Measurements from ENCODE around the gene NR5A1.
A peak's percentile ranks its signal among the peaks of the same experiment; 100 is the strongest.

The NR5A1 gene

GRCh38 chr9:124485201-124485600 is 22.0 kb downstream of the NR5A1 start:
- FAIRE-seq (no peak), DNase-seq (ENCODE audit: insufficient read length, low spot score) (no peak)

- DNase-seq (ENCODE audit: insufficient read length, low spot score) (no peak), FAIRE-seq (peak; percentile 9)
Observed at GRCh38 chr9:124483481-124483880, 23.7 kb downstream of the NR5A1 start.

GRCh38 chr9:124482431-124483031 is 24.7 kb downstream of the NR5A1 start:
- no peak for FAIRE-seq
- no peak for DNase-seq (ENCODE audit: insufficient read length, low spot score)

- no peak for FAIRE-seq
- no peak for DNase-seq (ENCODE audit: insufficient read length, low spot score)
Observed at GRCh38 chr9:124481115-124481514, 26.1 kb downstream of the NR5A1 start.

GRCh38 chr9:124480621-124480981 is 26.6 kb downstream of the NR5A1 start:
- FAIRE-seq: no peak
- no peak for DNase-seq (ENCODE audit: insufficient read length, low spot score)

- FAIRE-seq (no peak), DNase-seq (ENCODE audit: insufficient read length, low spot score) (no peak)
Observed at GRCh38 chr9:124479947-124480620, 27.1 kb downstream of the NR5A1 start.

GRCh38 chr9:124479371-124479770 is 27.8 kb downstream of the NR5A1 start:
- FAIRE-seq: no peak
- no peak for DNase-seq (ENCODE audit: insufficient read length, low spot score)

- no peak for FAIRE-seq
- no peak for DNase-seq (ENCODE audit: insufficient read length, low spot score)
Observed at GRCh38 chr9:124478354-124478753, 28.8 kb downstream of the NR5A1 start.

GRCh38 chr9:124477648-124478285 is 29.4 kb downstream of the NR5A1 start:
- FAIRE-seq (no peak), DNase-seq (ENCODE audit: insufficient read length, low spot score) (no peak)

GRCh38 chr9:124477211-124477647 is 30.0 kb downstream of the NR5A1 start:
- DNase-seq (ENCODE audit: insufficient read length, low spot score) (no peak), FAIRE-seq (no peak)

GRCh38 chr9:124475868-124476690 is 31.1 kb downstream of the NR5A1 start:
- DNase-seq (ENCODE audit: insufficient read length, low spot score): no peak
- FAIRE-seq: no peak

GRCh38 chr9:124475158-124475867 is 31.9 kb downstream of the NR5A1 start:
- no peak for FAIRE-seq
- no peak for DNase-seq (ENCODE audit: insufficient read length, low spot score)

- DNase-seq (ENCODE audit: insufficient read length, low spot score) (no peak), FAIRE-seq (no peak)
Observed at GRCh38 chr9:124474151-124474550, 33.0 kb downstream of the NR5A1 start.

GRCh38 chr9:124473310-124473709 is 33.9 kb downstream of the NR5A1 start:
- FAIRE-seq (no peak), DNase-seq (ENCODE audit: insufficient read length, low spot score) (no peak)

- FAIRE-seq (no peak), DNase-seq (ENCODE audit: insufficient read length, low spot score) (no peak)
Observed at GRCh38 chr9:124472770-124473169, 34.4 kb downstream of the NR5A1 start.

- DNase-seq (ENCODE audit: insufficient read length, low spot score) (no peak), FAIRE-seq (no peak)
Observed at GRCh38 chr9:124471761-124472160, 35.4 kb downstream of the NR5A1 start.

GRCh38 chr9:124470726-124471125 is 36.5 kb downstream of the NR5A1 start:
- FAIRE-seq: no peak
- no peak for DNase-seq (ENCODE audit: insufficient read length, low spot score)

- FAIRE-seq: no peak
Observed at GRCh38 chr9:124470306-124470705, 36.9 kb downstream of the NR5A1 start.

GRCh38 chr9:124469011-124469832 is 38.0 kb downstream of the NR5A1 start:
- DNase-seq (ENCODE audit: insufficient read length, low spot score) (no peak), FAIRE-seq (peak; percentile 44)

More at GRCh38 chr9:124470306-124470705, 36.9 kb downstream of the NR5A1 start:
- no peak for DNase-seq (ENCODE audit: insufficient read length, low spot score)

Measured in HTR-8/SVneo (cell line).